HG02588 (cell line): Measurements from ENCODE around the gene MYCT1.

Experiments
- ATAC-seq: cut with Tn5 transposase; IDR thresholded peaks from one replicate; pipeline ENCODE4 v1.9.1; 2021; ENCODE audit warnings: mild to moderate bottlenecking, moderate library complexity; ENCODE audit not compliant: unreplicated experiment

Gene MYCT1

DNA sequence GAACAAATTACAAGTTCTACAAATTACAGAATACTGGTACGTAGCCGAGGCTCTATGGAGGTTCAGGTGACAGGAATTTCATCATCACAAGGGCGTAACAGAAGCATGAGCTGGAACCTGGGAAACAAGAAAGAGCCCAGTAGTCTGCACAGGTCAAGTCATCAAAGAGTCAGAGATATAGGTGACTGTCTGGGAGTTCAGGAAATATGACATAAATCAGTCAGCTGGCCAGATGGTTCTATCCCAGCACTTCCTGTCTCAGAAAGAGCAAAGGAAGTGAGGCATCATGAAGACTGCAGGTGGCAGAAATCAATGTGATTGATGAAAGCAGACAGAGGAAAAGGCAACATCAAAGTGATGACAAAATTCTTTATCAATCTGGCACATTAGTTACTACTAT is 23.3 kb downstream of the MYCT1 start:
- ATAC-seq: no peak

DNA sequence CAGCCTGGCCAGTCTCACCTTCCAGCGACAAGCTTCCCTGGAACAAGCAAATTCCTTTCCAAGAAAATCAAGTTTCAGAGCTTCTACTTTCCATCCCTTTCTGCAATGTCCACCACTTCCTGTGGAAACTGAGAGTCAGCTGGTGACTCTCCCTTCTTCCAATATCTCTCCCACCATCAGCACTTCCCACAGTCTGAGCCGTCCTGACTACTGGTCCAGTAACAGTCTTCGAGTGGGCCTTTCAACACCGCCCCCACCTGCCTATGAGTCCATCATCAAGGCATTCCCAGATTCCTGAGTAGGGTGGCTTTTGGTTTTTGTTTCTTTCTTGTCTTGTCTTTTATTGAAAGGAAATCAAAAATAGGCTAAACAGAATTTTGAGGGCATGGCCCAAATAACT is 24.3 kb downstream of the MYCT1 start:
- ATAC-seq: no peak

DNA sequence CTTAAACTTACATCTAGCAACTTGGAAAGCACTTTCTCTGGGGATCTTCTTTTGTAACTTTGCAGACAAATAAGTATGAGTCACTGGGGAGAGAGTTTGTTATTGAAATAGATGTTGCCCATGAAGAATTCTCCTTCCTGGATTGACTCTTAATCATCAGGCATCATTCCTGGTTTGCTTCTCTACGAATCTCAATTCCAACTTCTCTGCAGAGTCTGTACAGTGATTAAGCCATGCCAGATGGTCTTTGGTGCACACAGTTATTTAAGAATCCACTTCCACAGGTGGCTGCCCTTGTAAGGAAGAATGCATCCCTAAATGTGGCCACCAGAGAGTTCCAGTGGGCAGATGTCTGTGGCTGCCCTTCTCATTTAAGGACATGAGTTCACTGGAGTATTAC is 25.7 kb downstream of the MYCT1 start:
- no peak for ATAC-seq

DNA sequence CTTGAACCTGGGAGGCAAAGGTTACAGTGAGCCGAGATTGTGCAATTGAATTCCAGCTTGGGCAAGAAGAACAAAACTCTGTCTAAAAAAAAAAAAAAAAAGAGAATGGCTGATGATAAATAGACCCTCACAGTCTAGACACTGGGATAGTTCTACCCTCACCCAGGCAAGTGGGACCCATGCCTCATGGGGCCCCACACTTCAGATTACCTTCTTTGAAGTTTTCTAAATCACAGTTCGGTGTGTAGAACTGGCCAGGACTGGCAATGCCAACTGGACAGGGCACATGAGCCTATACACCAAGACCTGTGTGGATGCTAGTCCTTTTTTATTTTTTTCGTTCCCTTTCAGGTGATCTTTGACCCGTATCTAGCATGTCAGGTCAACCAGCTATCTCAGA is 28.6 kb downstream of the MYCT1 start:
- no peak for ATAC-seq

DNA sequence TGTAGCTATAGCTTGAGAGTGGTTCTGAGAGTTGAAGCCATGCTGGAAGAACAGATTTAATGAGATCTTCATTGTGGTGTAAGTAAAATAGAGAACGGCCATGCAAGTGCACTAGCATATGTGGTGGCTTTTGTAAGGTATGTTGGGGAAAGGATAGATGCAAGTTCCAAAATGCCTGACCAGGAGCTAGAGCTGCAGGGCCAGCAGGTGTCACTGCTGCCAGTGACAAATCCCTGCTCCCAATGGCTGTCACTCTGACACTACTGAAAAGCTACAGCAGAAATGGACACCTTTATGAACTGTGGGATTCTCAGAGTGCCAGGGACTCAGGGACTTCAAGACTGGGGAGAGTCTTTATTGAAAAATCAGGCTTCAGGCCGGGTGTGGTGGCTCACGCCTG is 29.8 kb downstream of the MYCT1 start:
- no peak for ATAC-seq

DNA sequence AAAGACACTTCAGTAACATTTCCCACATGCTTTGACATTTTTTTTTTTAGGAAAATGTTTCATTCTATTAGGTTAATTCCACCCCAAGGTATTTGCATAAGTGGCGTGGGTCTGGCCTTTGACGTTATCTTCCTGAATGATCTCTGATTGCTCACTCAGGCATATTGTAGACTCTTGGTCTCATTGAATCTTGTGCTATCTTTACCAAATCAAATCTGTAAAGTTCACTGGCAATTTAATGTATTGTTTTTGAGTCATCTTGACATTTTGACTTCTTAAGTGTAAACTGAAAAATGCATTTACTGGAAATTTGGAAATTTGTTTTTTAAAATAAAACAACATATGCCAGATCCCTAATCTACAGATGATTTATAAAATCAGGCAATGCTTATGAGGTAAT is 36.9 kb downstream of the MYCT1 start:
- ATAC-seq: no peak

DNA sequence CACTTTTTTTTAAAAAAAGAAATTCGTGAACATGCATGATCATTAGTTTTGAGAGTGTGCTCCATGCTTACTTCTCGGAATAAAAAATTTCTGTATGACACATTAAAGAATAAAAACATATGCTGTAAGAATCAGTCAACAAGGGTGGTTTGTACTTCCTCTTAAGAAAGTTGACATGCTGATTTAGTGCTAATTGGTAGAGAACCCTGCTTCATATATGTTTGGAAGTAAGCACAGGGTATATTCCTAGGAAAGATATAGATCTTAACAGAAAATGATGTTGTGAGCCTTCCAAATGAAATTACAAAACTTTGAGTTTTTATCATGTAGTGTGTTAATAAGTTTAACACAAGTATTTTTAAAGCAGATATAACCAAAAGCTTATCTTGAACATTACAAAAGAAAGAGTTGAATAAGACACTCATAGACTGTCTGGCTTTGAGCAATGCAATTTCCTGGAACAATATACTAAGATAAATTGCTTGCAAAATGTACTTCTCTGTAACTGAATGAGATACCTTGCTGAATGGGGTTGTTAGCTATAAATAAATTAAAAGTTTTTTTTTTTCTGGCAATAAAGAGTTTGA is 39.1 kb downstream of the MYCT1 start:
- ATAC-seq: no peak

DNA sequence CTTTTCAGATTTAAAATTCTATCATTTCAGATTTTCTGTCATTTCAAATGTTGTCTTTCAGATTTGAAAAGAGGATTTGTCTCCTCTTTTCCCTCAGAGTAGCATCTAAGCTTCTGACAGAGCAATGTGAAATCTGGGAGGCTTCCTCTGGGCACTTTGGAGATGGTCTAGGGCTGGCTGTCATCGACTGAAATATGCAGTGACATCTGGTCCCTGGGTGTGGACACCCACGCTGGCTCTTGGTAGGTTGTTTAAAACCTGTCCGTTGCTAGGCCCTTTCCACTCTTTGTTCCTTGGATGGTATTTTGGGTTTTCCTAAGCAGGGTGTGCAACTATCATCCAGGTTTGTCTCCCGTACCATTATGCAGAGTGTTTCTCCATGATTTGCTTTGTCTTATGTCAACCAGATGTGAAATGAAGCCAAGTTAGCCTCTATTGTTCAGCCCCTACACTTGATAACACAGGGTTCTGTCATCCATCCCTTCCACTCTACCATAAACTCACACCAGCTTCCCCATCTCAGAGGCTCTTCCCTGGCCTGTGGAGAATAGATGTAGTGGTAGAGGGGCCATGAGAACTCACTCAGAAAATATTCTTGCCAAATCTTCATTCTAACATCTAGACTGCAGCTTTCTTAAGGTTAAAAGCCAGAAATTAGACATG is 47.9 kb downstream of the MYCT1 start:
- no peak for ATAC-seq

DNA sequence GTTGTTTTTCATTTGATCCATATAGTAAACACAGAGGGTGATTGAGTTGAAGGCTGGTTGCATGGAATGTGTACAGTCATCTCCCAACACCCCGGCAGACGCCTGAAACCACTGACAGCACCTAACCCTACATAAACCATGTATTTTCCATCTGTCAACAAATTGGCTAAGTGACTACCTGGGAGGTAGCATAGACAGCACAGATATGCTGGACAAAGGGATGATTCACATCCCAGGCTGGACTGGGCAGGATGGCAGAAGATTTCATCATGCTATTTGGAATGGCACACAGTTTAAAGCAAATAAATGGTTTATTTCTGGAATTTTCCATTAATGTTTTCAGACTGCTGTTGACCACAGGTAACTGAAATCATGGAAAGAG is 48.5 kb downstream of the MYCT1 start:
- ATAC-seq: no peak

DNA sequence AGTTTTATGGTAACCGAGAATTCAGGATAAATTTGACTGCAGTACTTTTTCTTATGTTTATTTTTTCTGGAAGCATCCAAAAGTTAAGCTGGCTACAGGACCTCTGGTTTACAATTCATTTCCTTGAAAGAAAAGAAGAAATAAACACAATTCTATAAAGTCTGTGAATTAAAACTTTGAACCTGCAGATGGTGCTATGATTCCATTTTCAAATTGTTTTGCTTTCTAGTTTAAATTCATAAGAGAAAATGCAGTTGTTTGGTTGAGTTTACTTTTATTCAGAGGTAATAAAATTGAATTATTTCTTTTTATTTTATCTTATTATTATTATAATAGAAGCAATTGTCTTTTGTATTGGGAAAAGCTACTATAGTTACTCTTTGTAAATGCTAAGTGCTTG is 51.1 kb downstream of the MYCT1 start:
- ATAC-seq: no peak

DNA sequence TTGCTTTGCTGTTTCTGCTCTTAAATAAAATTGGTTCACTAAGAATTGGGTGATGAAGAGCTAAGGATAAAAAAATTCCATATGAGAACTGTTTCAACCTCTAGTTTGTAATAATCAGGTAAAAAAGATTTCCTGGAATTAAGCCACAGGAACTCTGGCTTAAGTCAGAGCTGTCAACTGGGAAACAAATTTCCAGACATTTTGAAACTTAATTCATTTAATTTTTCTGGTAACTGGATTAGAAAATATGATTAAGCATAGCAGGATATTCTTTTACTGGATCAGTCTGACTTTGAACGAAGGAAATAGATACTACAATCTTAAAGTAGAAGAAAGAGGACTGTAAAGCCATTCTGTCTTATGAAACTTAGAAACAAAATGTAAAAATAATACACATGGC is 51.6 kb downstream of the MYCT1 start:
- no peak for ATAC-seq

DNA sequence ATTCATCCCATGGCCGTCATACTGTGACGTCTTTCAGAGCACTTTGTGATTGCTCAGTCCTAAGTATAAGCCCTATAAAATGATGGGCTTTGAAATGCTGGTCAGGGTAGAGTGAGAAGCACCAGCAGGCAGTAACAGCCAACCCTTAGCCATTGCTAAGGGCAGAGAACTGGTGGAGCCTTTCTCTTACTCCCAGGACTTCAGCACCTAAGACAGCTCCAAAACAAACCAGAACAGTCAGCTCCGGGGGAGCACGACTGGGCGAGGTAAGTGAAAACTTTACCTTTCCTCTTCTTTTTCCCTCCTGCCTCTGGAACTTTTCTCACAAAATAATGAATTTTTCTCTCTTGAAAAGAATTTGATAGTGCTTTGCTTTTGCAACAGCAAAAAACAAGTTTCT is 53.0 kb downstream of the MYCT1 start, which contains the start of gene VIP:
TSS of gene VIP (plus strand) at position 104 of the 400 bp plus-strand sequence. CDS start 1,381 bp downstream, outside the sequence.
- no peak for ATAC-seq

DNA sequence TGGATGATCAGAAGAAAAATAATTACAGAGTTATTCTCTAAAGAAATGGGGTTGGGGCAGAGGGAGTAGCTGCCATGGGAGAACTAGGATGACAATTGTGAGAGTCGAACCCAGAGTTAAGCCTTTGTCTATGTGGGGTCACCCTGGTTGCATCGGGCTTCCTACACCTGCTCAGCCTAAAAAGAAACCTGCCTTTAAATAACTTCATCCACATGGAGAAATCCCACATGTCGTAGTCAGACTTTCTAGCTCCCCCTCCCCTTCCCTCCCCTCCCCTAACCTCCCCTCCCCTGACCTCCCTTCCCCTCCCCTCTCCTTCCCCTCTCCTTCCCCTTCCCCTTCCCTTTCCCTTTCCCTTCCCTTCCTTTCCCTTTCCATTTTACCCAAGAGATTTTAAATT is 67.6 kb downstream of the MYCT1 start:
- no peak for ATAC-seq

DNA sequence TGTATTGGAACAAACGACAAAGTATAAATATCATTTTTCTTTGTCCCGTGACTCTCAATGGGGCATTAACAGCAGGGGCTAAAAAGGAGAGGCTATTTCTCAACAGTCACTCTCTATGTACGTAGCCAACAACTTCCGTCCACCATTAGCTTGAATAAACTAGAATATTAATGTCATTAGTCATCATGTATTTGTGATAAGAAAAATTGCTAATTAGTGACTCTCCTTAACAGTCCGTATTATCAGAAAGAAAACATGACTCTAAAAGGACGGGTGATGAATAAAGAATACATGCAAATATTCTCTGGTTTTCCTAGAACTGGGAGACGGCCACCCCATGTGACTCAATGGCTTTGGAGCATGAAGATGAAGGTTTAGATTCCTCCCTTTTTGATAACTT is 71.5 kb downstream of the MYCT1 start:
- ATAC-seq: no peak

DNA sequence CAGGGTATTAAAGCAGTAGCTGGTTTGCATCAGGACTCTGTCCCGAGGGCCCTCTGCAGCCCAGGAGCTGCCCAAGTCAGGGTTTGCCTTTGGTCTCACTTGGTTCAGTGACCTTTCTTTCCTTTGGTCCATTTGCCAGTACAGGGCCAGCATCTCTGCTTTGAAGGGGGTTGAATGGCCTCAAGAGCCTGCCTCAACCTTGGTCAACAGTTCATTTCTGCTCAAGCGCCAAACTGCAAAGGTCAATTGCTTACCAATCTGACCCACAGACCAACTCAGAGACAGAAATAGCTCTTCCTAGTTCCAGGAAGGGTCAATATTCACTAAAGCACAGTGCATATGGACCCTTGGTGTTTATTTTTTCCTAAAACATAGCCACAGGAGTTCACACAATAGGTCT is 72.3 kb downstream of the MYCT1 start:
- ATAC-seq: no peak

DNA sequence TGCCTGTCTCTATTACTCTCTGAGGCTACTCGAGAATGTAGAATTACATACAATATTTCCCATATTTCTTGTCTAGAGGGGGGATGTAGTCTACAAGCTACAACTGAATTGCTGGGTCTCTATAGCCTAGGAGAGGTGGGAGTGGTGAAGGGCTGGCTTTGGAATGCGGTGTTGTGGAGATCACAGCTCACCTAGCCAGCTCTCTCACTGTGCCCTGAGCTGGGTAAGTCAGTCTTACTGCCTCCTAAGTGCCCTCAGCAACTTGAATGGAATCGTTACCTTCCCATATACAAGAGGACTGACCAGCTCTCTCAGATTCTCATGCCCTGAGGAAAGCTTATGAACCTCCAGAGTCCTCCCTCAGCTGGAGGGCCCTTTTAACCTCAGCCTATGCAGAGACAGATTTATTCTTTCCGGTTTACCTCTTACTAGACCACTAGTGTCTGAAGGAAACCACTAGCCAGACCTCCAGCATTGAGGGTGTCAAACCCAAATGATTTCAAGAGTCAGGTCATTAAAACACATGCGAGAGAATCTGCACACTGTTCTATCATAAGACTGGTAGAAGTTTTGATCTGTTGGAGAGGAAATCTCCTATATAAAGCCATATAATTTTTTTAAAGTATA is 73.5 kb downstream of the MYCT1 start:
- ATAC-seq: no peak
